Measurements from ENCODE around the gene CACNA1H.
"Not testable (repeated sequence)": the region's sequence is repeated elsewhere in the genome, so short reads cannot be mapped to it uniquely, and the experiment has no call there.

- TF ChIP-seq POLR2AphosphoS5 (IDR thresholded peaks at IDR 0.05; ENCODE audit: low read depth, low read length); POLR2A (IDR thresholded peaks at IDR 0.05; ENCODE audit: low read depth, low read length); TAF1 (IDR thresholded peaks at IDR 0.05; ENCODE audit: borderline replicate concordance, low read depth, low read length): not testable (repeated sequence)
These were observed 96.3 kb downstream of the CACNA1H start for GRCh38 chr16:1249031-1249755.
